ENCODE results near the gene PLA2G12A.

DNA sequence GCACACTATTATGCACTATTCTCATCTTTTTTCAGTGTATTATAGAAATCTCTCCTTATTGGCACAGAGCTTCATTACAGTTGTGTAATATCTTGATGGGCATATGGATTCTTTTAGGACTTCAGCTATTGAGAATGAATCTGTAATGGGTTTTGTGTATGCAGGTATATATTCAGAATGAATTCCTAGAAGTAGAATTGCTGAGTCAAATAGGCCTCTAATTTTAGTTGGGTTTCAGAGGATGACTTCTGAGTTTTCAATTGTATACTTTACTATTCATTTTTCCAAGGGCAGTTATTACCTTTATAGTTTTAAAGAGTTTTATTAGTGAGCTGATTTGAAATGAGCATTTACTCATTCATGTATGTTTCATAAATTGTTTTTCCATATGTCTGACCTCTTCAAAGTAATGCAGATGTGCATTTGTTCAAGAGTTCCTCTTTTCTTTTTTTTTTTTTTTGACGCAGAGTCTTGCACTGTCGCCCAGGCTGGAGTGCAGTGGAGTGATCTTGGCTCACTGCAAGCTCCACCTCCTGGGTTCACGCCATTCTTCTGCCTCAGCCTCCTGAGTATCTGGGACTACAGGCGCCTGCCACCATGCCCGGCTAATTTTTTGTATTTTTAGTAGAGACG lies 46.1 kb downstream of the PLA2G12A start:
- TF ChIP-seq, protein P1, sequence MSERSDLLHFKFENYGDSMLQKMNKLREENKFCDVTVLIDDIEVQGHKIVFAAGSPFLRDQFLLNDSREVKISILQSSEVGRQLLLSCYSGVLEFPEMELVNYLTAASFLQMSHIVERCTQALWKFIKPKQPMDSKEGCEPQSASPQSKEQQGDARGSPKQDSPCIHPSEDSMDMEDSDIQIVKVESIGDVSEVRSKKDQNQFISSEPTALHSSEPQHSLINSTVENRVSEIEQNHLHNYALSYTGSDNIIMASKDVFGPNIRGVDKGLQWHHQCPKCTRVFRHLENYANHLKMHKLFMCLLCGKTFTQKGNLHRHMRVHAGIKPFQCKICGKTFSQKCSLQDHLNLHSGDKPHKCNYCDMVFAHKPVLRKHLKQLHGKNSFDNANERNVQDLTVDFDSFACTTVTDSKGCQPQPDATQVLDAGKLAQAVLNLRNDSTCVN (CRISPR knock-in tag; IDR thresholded peaks at IDR 0.05): no peak
- TF ChIP-seq, protein P2, sequence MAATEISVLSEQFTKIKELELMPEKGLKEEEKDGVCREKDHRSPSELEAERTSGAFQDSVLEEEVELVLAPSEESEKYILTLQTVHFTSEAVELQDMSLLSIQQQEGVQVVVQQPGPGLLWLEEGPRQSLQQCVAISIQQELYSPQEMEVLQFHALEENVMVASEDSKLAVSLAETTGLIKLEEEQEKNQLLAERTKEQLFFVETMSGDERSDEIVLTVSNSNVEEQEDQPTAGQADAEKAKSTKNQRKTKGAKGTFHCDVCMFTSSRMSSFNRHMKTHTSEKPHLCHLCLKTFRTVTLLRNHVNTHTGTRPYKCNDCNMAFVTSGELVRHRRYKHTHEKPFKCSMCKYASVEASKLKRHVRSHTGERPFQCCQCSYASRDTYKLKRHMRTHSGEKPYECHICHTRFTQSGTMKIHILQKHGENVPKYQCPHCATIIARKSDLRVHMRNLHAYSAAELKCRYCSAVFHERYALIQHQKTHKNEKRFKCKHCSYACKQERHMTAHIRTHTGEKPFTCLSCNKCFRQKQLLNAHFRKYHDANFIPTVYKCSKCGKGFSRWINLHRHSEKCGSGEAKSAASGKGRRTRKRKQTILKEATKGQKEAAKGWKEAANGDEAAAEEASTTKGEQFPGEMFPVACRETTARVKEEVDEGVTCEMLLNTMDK (IDR thresholded peaks at IDR 0.05; ENCODE audit: borderline replicate concordance, insufficient read depth, low read depth, low read length, poor library complexity, severe bottlenecking): no peak
- TF ChIP-seq, protein P3, sequence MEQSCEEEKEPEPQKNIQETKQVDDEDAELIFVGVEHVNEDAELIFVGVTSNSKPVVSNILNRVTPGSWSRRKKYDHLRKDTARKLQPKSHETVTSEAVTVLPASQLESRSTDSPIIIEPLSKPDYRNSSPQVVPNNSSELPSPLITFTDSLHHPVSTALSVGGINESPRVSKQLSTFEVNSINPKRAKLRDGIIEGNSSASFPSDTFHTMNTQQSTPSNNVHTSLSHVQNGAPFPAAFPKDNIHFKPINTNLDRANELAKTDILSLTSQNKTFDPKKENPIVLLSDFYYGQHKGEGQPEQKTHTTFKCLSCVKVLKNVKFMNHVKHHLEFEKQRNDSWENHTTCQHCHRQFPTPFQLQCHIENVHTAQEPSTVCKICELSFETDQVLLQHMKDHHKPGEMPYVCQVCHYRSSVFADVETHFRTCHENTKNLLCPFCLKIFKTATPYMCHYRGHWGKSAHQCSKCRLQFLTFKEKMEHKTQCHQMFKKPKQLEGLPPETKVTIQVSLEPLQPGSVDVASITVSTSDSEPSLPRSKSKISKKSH (CRISPR knock-in tag; IDR thresholded peaks at IDR 0.05): no peak
- TF ChIP-seq ZFP36 (IDR thresholded peaks at IDR 0.05; ENCODE audit: low read depth, low read length, partially characterized antibody): no peak
- no peak for TF ChIP-seq SRSF7 (optimal IDR thresholded peaks at IDR 0.05; ENCODE audit: low read depth, low read length)
- TF ChIP-seq, protein P4, sequence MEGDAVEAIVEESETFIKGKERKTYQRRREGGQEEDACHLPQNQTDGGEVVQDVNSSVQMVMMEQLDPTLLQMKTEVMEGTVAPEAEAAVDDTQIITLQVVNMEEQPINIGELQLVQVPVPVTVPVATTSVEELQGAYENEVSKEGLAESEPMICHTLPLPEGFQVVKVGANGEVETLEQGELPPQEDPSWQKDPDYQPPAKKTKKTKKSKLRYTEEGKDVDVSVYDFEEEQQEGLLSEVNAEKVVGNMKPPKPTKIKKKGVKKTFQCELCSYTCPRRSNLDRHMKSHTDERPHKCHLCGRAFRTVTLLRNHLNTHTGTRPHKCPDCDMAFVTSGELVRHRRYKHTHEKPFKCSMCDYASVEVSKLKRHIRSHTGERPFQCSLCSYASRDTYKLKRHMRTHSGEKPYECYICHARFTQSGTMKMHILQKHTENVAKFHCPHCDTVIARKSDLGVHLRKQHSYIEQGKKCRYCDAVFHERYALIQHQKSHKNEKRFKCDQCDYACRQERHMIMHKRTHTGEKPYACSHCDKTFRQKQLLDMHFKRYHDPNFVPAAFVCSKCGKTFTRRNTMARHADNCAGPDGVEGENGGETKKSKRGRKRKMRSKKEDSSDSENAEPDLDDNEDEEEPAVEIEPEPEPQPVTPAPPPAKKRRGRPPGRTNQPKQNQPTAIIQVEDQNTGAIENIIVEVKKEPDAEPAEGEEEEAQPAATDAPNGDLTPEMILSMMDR (IDR thresholded peaks at IDR 0.05 in 2 of 3, conservative IDR thresholded peaks at IDR 0.05 in 1 of 3; ENCODE audit: insufficient read depth in 2 of 3, low read depth in 1 of 3, low read length in 3 of 3): no peak
- TF ChIP-seq NFRKB (IDR thresholded peaks at IDR 0.05; ENCODE audit: low read depth): no peak
- TF ChIP-seq, protein P5, sequence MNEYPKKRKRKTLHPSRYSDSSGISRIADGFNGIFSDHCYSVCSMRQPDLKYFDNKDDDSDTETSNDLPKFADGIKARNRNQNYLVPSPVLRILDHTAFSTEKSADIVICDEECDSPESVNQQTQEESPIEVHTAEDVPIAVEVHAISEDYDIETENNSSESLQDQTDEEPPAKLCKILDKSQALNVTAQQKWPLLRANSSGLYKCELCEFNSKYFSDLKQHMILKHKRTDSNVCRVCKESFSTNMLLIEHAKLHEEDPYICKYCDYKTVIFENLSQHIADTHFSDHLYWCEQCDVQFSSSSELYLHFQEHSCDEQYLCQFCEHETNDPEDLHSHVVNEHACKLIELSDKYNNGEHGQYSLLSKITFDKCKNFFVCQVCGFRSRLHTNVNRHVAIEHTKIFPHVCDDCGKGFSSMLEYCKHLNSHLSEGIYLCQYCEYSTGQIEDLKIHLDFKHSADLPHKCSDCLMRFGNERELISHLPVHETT (CRISPR knock-in tag; conservative IDR thresholded peaks at IDR 0.05 in 1 of 2, IDR thresholded peaks at IDR 0.05 in 1 of 2): no peak
- TF ChIP-seq MAZ (CRISPR knock-in tag; conservative IDR thresholded peaks at IDR 0.05 in 1 of 2, IDR thresholded peaks at IDR 0.05 in 1 of 2): no peak

All from K562 (cell line).